HK-2 (cell line): Measurements from ENCODE around the gene TGFB2.

Experiments used
- DNase-seq: peaks from one replicate; pipeline ENCODE4 v3.0.0-alpha.2; 2018; ENCODE audit not compliant: unreplicated experiment

Gene TGFB2

GRCh38 chr1:218462116-218462515 lies 117.0 kb downstream of the TGFB2 start:
- no peak for DNase-seq

GRCh38 chr1:218462587-218462986 lies 117.5 kb downstream of the TGFB2 start:
- DNase-seq: no peak

- no peak for DNase-seq
Observed at GRCh38 chr1:218463194-218464156, 118.3 kb downstream of the TGFB2 start.

GRCh38 chr1:218464871-218465270 lies 119.7 kb downstream of the TGFB2 start:
- no peak for DNase-seq

DNA sequence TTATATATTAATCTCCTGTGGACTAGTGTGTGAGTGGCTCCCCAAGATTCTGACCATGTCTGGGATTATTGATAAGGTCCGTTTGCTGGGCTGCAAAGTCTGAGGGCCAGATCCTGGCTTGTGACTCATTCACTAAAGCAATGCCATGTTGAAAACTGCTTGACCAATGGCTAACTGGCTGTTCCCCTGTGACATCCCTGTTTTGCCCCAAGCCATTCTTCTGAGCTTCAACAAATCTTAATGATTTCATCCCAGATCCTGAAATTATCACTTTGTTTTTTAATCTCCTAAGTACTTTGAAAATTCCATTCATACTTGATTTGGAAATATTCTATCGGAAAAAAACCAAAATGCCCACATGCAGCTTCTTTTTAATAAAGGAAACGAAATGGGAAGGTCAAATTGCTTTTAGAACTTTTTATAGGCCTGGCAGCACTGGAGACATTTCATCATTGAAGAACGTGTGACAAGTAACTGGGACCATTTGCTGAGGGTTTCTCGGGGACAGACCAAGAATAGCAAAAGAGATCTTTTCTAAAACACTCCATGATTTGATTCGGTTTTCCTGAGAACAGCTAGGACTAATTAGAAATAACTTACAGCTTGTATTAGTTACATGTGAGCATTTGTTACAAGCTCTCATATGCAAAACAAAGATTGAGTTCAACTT lies 121.3 kb downstream of the TGFB2 start:
- DNase-seq: no peak

GRCh38 chr1:218467101-218468072 lies 122.3 kb downstream of the TGFB2 start:
- no peak for DNase-seq

GRCh38 chr1:218468711-218469110 lies 123.6 kb downstream of the TGFB2 start:
- no peak for DNase-seq

GRCh38 chr1:218472885-218473284 lies 127.7 kb downstream of the TGFB2 start:
- DNase-seq: no peak

GRCh38 chr1:218473522-218473921 lies 128.4 kb downstream of the TGFB2 start:
- DNase-seq: no peak

DNA sequence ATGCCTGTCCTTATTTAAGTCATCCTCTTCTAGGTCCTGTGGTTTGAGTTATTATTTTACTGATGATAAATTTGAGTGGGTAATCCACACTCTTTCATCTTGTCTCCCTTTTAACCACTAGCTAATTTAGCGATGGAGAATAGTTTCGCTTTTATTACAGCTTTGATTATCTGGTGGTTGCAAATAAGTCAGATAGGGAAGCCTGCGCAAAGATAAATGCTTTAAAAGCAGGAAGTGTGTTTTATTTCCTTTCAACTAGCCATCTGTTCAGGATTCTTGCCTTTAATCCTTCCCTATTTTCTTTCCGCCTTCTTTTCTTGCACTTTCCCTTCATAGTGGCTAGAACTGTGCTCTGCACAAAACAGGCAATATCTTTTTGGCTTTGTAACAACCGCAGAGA lies 129.0 kb downstream of the TGFB2 start:
- DNase-seq: no peak

GRCh38 chr1:218475275-218475674 lies 130.1 kb downstream of the TGFB2 start:
- no peak for DNase-seq

- no peak for DNase-seq
Observed at GRCh38 chr1:218475699-218476098, 130.6 kb downstream of the TGFB2 start.

- no peak for DNase-seq
Observed at GRCh38 chr1:218476385-218476784, 131.2 kb downstream of the TGFB2 start.

GRCh38 chr1:218478336-218478735 lies 133.2 kb downstream of the TGFB2 start:
- no peak for DNase-seq

DNA sequence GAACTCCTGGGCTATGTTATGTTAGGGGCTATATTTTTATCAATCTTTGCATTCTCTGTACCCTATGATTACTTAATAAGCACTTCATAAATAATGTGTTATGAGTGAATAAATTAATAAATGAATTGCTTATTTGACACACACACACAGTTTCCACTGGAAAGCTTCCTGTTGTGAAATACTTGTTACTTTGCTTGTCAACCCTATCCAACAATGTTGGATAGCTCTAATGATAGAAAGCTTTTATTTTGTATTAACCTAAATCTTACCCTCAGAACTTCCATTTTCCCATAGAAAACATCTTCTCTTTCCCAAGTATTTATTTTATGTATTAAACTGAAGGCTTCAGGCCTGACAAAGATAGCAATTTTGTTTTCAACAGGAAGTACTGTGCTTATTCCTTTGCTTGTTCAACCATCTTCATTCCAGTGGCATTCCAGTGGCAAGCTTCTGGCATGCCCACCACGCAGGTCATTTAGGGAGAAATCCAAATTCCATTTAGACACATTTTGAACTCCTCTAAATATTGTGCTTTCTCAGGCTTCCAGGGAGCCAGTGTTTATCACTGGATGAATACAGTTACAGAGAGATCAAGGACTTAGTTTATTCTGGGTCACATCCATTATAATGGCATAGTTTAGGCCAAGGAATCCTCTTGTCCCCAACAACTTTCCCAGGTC lies 134.4 kb downstream of the TGFB2 start:
- no peak for DNase-seq

GRCh38 chr1:218480137-218480536 lies 135.0 kb downstream of the TGFB2 start:
- no peak for DNase-seq

DNA sequence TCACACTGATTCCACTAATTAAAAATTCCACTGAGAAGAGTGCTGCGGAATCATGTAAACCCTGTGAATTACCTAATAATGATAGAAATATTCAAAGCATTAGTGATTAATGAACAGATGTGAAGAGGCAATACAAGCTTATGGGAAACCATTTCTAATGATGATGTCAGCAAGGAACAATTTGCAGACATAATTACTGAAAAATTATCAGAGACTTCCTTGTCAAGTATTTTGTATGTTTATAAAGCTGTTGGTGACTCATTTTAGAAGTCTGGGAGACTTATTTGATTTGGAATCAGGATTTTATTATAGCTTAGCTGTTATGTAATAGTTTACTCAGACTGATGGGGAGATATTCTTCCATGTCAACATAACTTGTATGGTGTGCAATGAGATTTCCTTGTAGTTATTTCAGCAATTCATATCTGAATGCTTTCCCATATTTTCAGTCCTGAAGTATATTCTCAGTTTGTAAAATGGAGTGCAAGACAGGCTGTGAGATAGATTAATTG lies 135.5 kb downstream of the TGFB2 start:
- DNase-seq: no peak

- no peak for DNase-seq
Observed at GRCh38 chr1:218481116-218481775, 136.1 kb downstream of the TGFB2 start.

DNA sequence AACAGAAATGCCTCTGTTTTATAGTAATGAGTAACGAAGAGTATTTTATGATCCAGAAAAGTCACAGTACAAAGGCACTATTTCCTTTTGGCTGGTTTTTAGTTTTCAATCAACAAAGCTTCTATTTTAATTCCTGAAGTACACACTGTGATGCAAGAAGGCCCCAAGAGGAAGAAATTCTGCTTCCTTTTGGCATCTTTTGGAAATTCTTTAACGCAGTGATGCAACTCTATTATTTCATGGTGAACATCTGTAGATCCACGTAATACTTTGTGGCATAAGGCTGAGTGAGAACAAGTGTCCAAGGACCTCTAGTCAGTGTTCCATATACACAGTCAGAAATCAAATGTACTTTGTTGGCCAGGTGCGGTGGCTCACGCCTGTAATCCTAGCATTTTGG lies 137.5 kb downstream of the TGFB2 start:
- DNase-seq: no peak

GRCh38 chr1:218485241-218485928 lies 140.2 kb downstream of the TGFB2 start:
- DNase-seq: no peak
